Activated T-helper 1 cell treated with anti-CD3 and anti-CD28 coated beads, Interleukin-2, amount 50 U/mL, for 16 hours (primary cell): ENCODE data around the gene PDZD4.

ENCODE experiments used
- DNase-seq, 2 donors: peaks; one replicate each; pipeline ENCODE4 v3.0.0-alpha.2; 2020; ENCODE audit warnings: low read depth in 1 of 2, low spot score in 1 of 2

PDZD4 gene

GRCh38 chrX:153786669-153787068, 43.7 kb downstream of the PDZD4 start:
- DNase-seq, result no peak

GRCh38 chrX:153784325-153784967, 45.9 kb downstream of the PDZD4 start:
- DNase-seq, result no peak

DNA sequence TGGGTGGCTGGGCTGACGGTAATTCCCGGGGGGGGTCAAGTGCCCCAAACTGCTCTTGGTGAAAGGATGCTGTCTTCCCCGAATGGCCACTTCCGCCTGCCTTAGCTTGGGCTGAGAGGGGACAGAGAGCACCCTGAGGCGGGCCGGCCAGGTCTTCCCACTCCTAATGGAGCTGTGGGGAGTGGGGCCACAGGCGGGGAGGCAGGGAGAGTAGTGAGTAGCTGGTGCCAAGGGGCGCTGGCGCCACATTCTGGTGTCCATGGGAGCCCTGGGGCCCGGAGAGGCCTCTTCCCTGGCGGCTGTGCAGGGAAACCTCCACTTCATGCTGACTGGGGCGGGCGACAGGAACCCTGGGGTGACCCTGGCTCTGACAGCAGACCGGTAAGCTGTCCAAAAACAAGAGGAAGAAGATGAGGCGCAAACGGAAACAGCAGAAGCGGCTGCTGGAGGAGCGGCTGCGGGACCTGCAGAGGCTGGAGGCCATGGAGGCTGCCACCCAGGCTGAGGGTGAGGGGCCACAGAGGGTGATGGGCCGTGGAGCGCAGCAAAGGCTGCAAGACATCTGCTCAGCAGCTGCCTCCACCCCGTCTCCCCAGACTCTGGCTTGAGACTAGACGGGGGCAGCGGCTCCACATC, 46.8 kb downstream of the PDZD4 start:
- DNase-seq, result no peak

- no peak for DNase-seq
Measured at GRCh38 chrX:153782871-153783270, 47.5 kb downstream of the PDZD4 start.

GRCh38 chrX:153782313-153782712, 48.0 kb downstream of the PDZD4 start:
- no peak for DNase-seq

GRCh38 chrX:153781428-153782047, 48.8 kb downstream of the PDZD4 start:
- DNase-seq, result no peak

DNA sequence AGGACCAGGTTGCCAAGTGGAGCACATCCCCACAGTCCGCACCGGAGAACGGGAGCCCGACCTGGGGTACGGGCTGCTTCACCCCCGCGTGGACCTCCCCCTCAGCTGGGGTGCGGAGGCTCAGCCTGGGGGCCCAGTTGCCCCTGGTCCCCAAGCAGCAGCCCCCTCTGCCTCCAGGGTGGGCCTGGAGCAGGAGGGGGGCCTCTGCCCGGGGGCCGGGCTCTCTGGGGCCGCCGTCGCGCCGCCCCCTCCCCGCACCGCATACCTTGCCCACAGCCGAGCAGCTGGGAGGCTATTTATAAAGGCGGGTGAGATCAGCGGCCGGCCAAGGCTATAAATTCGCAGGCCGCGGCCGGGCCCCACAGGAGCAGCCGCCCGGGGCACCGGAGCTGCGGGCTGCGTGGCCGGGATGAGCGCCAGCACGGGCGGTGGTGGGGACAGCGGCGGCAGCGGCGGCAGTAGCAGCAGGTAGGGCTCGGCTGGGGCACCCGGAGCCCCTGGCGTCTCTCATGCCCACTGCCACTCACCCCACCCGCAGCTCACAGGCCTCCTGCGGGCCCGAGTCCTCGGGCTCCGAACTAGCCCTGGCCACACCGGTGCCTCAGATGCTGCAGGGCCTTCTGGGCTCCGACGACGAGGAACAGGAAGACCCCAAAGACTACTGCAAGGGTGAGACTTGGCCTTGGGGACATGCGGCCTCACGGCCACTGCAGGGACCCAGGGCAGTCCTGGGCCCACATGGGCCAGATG, 49.5 kb downstream of the PDZD4 start, which contains the start of gene SRPK3:
TSS of gene SRPK3 (plus strand) at position 364 of the 750 bp plus-strand sequence. CDS start at position 410, 46 bp downstream.
- no peak for DNase-seq

- DNase-seq, result no peak
Measured at GRCh38 chrX:153779891-153780677, 50.3 kb downstream of the PDZD4 start.

DNA sequence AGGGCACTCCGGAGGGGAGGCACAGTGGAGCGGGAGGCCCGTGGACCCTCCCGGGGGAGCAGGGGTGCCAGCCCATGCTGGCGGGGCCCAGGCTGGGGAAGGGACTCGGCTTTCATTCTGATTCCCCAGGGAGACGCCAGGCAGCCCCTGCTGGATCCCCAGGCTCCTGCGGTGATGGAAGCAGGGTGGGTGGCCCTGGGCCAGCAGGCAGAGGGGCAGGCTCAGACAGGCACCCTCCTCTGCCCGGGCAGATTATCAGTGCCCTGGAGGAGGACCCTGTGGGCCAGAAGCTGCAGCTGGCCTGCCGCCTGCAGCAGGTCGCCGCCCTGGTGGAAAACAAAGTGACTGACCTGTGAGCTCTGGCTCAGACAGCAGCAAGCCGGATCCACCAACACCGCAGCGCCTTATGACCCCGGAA, 51.7 kb downstream of the PDZD4 start:
- no peak for DNase-seq

- DNase-seq, result no peak
Measured at GRCh38 chrX:153778181-153778580, 52.2 kb downstream of the PDZD4 start.

DNA sequence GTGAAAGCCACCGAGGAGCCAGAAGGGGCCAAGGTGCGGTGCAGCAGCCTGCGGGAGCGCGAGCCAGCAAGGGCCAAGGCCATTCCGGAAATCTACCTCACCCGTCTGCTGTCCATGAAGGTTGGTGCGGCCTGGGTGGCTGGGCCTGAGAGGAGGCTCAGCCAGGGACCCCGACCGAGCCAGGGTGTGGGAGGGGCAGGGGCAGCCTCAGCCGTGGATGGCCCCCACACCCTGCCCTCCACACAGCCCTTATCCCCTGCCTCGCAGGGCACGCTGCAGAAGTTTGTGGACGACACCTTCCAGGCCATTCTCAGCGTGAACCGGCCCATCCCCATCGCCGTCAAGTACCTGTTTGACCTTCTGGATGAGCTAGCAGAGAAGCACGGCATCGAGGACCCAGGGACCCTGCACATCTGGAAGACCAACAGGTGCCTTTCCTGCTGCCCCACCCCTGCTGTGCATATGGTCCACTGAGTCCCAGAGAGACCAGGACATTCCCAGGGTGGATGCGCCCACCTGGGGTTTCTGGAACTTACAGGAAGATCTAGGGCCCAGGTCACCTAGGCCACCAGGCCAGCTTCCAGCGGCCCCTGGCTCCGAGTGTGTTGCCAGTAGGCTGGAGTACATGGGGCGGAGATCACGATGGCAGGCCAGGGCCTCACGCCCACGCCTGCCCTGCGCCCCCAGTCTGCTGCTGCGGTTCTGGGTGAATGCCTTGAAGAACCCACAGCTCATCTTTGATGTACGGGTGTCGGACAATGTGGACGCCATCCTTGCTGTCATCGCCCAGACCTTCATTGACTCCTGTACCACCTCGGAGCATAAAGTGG, 52.9 kb downstream of the PDZD4 start:
- no peak for DNase-seq

- DNase-seq, result no peak
Measured at GRCh38 chrX:153776611-153777045, 53.7 kb downstream of the PDZD4 start.

GRCh38 chrX:153776120-153776599, 54.2 kb downstream of the PDZD4 start:
- DNase-seq, result no peak

DNA sequence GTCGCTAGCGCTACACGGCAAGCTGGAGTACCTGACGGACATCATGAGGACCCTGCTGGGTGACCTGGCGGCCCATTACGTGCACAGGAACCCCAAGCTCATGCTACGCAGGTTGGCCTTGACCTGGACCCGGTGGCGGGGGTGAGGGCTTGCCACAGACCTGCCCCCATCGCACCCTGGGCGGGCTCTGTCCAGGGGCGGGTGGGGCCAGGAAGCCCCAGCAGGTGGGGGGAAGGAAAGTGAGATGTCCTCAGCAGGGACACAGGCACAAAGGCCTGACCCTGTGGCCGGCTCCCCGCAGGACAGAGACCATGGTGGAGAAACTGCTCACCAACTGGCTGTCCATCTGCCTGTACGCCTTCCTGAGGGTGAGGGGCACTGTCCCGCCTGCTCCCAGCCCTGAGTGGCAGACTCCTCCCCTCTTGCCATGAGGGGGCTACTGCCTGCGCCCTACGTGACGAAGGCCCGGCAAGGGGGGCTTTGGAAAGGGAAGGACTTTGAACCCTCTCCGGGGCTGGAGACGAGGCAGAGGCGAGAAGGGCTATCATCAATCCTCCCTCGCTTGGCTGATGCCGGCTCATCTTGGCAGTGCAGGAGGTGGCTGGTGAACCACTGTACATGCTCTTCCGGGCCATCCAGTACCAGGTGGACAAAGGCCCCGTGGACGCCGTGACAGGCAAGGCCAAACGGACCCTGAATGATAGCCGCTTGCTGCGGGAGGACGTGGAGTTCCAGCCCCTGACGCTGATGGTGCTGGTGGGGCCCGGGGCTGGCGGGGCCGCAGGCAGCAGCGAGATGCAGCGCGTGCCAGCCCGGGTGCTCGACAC, 54.8 kb downstream of the PDZD4 start:
- DNase-seq, result no peak

GRCh38 chrX:153774576-153775292, 55.6 kb downstream of the PDZD4 start:
- DNase-seq, result no peak

DNA sequence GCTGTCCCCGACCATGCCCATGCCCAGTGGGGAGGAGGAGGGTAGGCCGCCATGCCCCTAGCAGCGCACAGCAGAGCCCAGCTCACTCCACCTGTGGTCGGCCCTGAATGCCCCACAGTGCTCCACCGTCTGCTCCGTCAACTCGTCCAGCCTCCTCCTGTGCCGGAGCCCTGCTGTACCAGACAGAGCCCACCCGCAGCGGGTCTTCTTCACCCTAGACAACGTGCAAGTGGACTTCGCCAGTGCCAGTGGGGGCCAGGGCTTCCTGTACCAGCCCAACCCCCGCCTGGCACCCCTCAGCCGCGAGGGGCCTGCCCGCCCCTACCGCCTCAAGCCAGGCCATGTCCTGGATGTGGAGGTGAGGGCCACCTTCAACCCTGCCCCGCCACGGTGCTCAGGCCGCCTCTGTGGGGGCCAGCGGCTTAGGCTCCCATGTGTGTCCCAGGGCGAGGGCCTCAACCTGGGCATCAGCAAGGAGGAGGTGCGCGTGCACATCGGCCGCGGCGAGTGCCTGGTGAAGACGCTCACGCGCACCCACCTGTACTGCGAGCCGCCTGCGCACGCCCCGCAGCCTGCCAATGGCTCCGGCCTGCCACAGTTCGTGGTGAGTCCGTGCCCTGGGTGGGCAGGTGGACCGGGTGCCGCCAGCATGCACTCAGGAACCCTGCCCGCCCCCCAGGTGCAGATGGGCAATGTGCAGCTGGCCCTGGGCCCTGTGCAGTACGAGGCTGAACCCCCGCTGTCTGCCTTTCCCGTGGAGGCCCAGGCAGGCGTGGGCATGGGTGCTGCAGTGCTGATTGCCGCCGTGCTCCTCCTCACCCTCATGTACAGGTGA, 56.4 kb downstream of the PDZD4 start:
- no peak for DNase-seq

- no peak for DNase-seq
Measured at GRCh38 chrX:153773218-153773611, 57.1 kb downstream of the PDZD4 start.
